Epithelial cell of esophagus (primary cell): ENCODE measurements around the gene PCCA.

Experiments
- DNase-seq: peaks from one replicate; pipeline ENCODE4 v3.0.0; 2010; ENCODE audit warnings: low read depth
- H3K4me3 ChIP-seq: 2 replicates; pipeline ENCODE4 v1.5.1; 2011; ENCODE audit warnings: mild to moderate bottlenecking, low read length, control low read depth
- TF ChIP-seq, protein P1 (sequence below): IDR thresholded peaks from 2 replicates; pipeline ENCODE4 v1.5.1; 2011; ENCODE audit warnings: low read depth, mild to moderate bottlenecking, low read length, control low read depth, inconsistent platforms; ENCODE audit not compliant: insufficient read depth; ENCODE audit errors: missing control alignments

Gene PCCA

GRCh38 chr13:100184095-100184494 lies 95.2 kb downstream of the PCCA start:
- DNase-seq, result no peak
- TF ChIP-seq, protein P1, sequence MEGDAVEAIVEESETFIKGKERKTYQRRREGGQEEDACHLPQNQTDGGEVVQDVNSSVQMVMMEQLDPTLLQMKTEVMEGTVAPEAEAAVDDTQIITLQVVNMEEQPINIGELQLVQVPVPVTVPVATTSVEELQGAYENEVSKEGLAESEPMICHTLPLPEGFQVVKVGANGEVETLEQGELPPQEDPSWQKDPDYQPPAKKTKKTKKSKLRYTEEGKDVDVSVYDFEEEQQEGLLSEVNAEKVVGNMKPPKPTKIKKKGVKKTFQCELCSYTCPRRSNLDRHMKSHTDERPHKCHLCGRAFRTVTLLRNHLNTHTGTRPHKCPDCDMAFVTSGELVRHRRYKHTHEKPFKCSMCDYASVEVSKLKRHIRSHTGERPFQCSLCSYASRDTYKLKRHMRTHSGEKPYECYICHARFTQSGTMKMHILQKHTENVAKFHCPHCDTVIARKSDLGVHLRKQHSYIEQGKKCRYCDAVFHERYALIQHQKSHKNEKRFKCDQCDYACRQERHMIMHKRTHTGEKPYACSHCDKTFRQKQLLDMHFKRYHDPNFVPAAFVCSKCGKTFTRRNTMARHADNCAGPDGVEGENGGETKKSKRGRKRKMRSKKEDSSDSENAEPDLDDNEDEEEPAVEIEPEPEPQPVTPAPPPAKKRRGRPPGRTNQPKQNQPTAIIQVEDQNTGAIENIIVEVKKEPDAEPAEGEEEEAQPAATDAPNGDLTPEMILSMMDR, result no peak
- no peak overlapping the region for H3K4me3 ChIP-seq

DNA sequence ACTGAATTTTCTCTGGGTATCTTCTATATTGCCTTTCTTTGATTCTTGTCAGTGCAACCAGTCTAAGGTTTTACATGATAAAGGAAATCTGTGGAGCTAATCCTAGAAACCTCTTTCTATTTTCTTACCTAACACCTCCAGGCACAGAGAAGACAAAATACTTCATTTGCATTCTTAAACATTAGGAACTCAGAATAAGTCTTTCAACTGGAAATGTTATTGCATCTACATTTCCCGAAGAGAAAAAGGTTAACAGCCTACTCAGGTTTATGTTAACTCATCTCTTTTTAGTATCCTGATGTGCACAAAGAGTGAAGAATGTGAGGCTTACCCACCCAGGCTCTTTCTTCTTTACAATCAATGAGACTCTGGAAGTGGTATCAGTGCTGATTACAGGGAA lies 106.7 kb downstream of the PCCA start:
- H3K4me3 ChIP-seq, result no peak overlapping the region
- DNase-seq, result no peak
- TF ChIP-seq, protein P1, result no peak

DNA sequence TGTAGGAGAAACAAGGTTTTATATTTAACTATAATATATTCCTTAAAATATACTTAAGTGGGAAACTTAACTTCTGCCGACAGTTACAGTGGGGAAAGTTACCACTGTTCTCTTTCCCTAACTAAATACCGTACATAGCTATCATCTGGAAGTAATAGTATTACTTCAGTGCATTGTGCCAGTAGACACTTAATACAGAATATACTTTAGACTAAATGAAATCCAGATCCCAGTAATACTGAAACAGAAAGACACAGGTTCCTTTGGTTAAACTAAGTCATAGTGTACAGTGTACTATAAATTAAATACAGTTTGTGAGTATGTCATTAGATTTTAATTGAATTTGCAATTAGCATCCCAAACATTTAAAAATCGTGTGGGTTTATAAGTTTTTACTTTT lies 107.5 kb downstream of the PCCA start:
- TF ChIP-seq, protein P1, result no peak
- no peak overlapping the region for H3K4me3 ChIP-seq
- DNase-seq, result no peak

DNA sequence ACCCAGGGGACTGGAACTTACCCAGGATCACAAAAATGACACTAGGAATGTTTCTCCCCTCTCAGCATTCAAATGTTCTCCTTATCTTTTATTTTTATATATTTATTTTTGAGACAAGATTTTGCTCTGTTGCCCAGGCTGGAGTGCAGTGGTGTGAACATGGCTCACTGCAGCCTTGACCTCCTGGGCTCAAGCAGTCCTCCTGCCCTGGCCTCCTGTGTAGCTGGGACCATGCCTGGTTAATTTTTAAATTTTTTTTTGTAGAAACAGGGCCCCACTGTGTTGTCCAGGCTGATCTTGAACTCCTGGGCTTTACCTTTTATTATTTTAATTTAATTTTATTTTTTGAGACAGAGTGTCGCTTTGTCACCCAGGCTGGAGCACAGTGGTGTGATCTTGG lies 108.2 kb downstream of the PCCA start:
- TF ChIP-seq, protein P1, result no peak
- no peak overlapping the region for H3K4me3 ChIP-seq
- no peak for DNase-seq

- no peak overlapping the region for H3K4me3 ChIP-seq
- peak; percentile 15 for DNase-seq
- TF ChIP-seq, protein P1, result no peak
Observed at GRCh38 chr13:100197591-100198365, 108.9 kb downstream of the PCCA start.

DNA sequence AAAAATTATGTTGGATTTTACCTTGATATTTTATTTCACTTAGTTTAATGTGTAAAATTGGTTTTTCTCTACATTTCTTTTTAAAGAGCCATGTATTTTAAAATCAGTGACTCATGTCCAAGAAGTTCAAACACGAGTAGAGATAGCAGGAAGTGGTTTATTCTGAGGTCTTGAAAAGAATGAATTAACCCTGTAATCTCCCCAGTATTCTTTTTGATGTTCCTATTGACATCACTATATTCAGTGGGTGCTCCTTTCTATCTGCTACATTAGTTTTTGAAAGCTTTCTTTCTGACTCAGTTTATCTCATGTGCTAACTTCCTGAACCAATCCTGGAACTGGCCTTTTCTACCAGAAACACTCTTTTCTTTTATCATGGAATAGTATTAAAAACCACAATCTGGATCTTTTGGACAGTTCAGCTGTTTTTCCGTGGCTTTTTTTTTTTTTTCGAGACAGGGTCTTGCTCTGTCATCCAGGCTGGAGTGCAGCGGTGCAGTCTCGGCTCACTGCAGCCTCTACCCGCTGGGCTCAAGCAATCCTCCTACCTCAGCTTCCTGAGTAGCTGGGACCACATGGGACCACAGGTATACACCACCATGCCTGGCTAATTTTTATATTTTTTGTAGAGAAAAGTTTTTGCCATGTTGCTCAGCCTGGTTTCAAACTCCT lies 114.9 kb downstream of the PCCA start:
- H3K4me3 ChIP-seq, result no peak overlapping the region
- TF ChIP-seq, protein P1, result no peak
- peak; percentile 22 for DNase-seq

- TF ChIP-seq, protein P1, result no peak
- H3K4me3 ChIP-seq, result no peak overlapping the region
- DNase-seq, result no peak
Observed at GRCh38 chr13:100208002-100208401, 119.1 kb downstream of the PCCA start.
